Fibroblast of the aortic adventitia (primary cell): ENCODE results near the gene SNAPIN. TPM values are rescaled to one million over a fixed set of nuclear protein-coding genes. Genes with fewer than 3 reads are reported as not detected.

Source experiments
- DNase-seq: peaks from one replicate; pipeline ENCODE4 v3.0.0-alpha.2; 2010; ENCODE audit warnings: low read depth
- H3K4me3 ChIP-seq: 2 replicates; pipeline ENCODE4 v1.5.1; 2011; ENCODE audit warnings: low read depth, mild to moderate bottlenecking, control low read depth, low read length, moderate library complexity
- CTCF ChIP-seq: IDR thresholded peaks from 2 replicates; pipeline ENCODE4 v1.5.1; 2011; ENCODE audit warnings: mild to moderate bottlenecking, low read length, control low read depth, inconsistent platforms; ENCODE audit not compliant: insufficient read depth
- total RNA-seq: library from RNA; depleted of rRNA; stranded (reverse); fragments of >200 nt; gene quantifications from 2 replicates; pipeline ENCODE4 v1.2.3, GENCODE V29; 2012; ENCODE audit warnings: low replicate concordance

SNAPIN gene
- total RNA-seq, 1 donor, result 68.8 TPM

- no peak for DNase-seq
- no peak for TF ChIP-seq CTCF
- H3K4me3 ChIP-seq, result no peak overlapping the region
These were observed 28.1 kb upstream of the SNAPIN start for GRCh38 chr1:153630384-153630783.

- H3K4me3 ChIP-seq, result no peak overlapping the region
- no peak for TF ChIP-seq CTCF
- DNase-seq, result no peak
These were observed 27.2 kb upstream of the SNAPIN start for GRCh38 chr1:153631047-153632022.

- TF ChIP-seq CTCF, result no peak
- DNase-seq, result no peak
- peak overlapping the region; percentile 60 for H3K4me3 ChIP-seq
These were observed 25.2 kb upstream of the SNAPIN start for GRCh38 chr1:153633161-153633753.

GRCh38 chr1:153633754-153634665 is 24.5 kb upstream of the SNAPIN start, which contains the start of gene CHTOP:
Gene CHTOP, plus strand, starts transcription at chr1:153634066. Its CDS starts 2,523 bp downstream, at chr1:153636589.
- no peak for TF ChIP-seq CTCF
- peak within 1 kb of the TSS; percentile 98 for H3K4me3 ChIP-seq
- peak; percentile 99 for DNase-seq

GRCh38 chr1:153635872-153636271 is 22.6 kb upstream of the SNAPIN start:
- no peak overlapping the region for H3K4me3 ChIP-seq
- no peak for TF ChIP-seq CTCF
- DNase-seq, result no peak

- DNase-seq, result no peak
These were observed 22.2 kb upstream of the SNAPIN start for GRCh38 chr1:153636312-153636711.

More at GRCh38 chr1:153636312-153636711, 22.2 kb upstream of the SNAPIN start:
- no peak overlapping the region for H3K4me3 ChIP-seq
- no peak for TF ChIP-seq CTCF
